CD4-positive, alpha-beta T cell treated with Interleukin-6 for 4 hours (primary cell): ENCODE data around the gene BTBD7.

Source experiments
- DNase-seq: peaks from one replicate; pipeline ENCODE4 v3.0.0-alpha.2; 2020; ENCODE audit warnings: mixed read lengths

BTBD7 gene

GRCh38 chr14:93302688-93303581 lies 29.9 kb downstream of the BTBD7 start:
- no peak for DNase-seq

- DNase-seq, result no peak
These were observed 30.9 kb downstream of the BTBD7 start for GRCh38 chr14:93301821-93302447.

GRCh38 chr14:93299866-93300265 lies 33.0 kb downstream of the BTBD7 start:
- DNase-seq, result no peak

GRCh38 chr14:93299416-93299815 lies 33.4 kb downstream of the BTBD7 start:
- no peak for DNase-seq

- DNase-seq, result no peak
These were observed 37.2 kb downstream of the BTBD7 start for GRCh38 chr14:93295541-93296220.

GRCh38 chr14:93286212-93286890 lies 46.5 kb downstream of the BTBD7 start:
- DNase-seq, result no peak

GRCh38 chr14:93285044-93285443 lies 47.8 kb downstream of the BTBD7 start:
- DNase-seq, result no peak

- DNase-seq, result no peak
These were observed 50.9 kb downstream of the BTBD7 start for GRCh38 chr14:93281937-93282336.

- DNase-seq, result no peak
These were observed 52.1 kb downstream of the BTBD7 start for GRCh38 chr14:93280743-93281142.

GRCh38 chr14:93276031-93276716 lies 56.7 kb downstream of the BTBD7 start:
- DNase-seq, result no peak

GRCh38 chr14:93274055-93274806 lies 58.6 kb downstream of the BTBD7 start:
- no peak for DNase-seq

GRCh38 chr14:93271111-93271510 lies 61.7 kb downstream of the BTBD7 start:
- DNase-seq, result no peak

GRCh38 chr14:93269341-93270068 lies 63.3 kb downstream of the BTBD7 start:
- no peak for DNase-seq

GRCh38 chr14:93268406-93268805 lies 64.4 kb downstream of the BTBD7 start:
- no peak for DNase-seq

- DNase-seq, result no peak
These were observed 65.6 kb downstream of the BTBD7 start for GRCh38 chr14:93267149-93267711.

- no peak for DNase-seq
These were observed 66.7 kb downstream of the BTBD7 start for GRCh38 chr14:93266127-93266526.

- no peak for DNase-seq
These were observed 69.4 kb downstream of the BTBD7 start for GRCh38 chr14:93263416-93263815.

- DNase-seq, result no peak
These were observed 70.4 kb downstream of the BTBD7 start for GRCh38 chr14:93262446-93262845.

GRCh38 chr14:93249128-93249831 lies 83.6 kb downstream of the BTBD7 start:
- DNase-seq, result no peak

- DNase-seq, result no peak
These were observed 86.3 kb downstream of the BTBD7 start for GRCh38 chr14:93246534-93246933.
